Activated CD8-positive, alpha-beta memory T cell treated with anti-CD3 and anti-CD28 coated beads, Interleukin-2, amount 10 ng/mL, durations not matched to agents 7 days and 5 days (primary cell): ENCODE data around the gene GPC3. TPM values are rescaled to one million over a fixed set of nuclear protein-coding genes. Genes with fewer than 3 reads are reported as not detected.

ENCODE experiments used
- ATAC-seq: fragments of 150-1000 bp; cut with Tn5 transposase; one replicate; pipeline ENCODE4 v1.10.0; 2021; ENCODE audit warnings: moderate library complexity
- CTCF ChIA-PET: fragments of 350-600 bp; sonication (Branson Sonifier 250); formaldehyde crosslinking; loops from one replicate; lab custom pipeline; 2021; ENCODE audit warnings: antibody characterized with exemption; lab: Charles Lee
- DNase-seq: peaks from one replicate; pipeline ENCODE4 v3.0.0-alpha.2; 2020
- H3K27ac Mint-ChIP-seq: one replicate; pipeline ENCODE4 v1.8.0; 2021; ENCODE audit warnings: mild to moderate bottlenecking, mixed read lengths
- H3K27me3 Mint-ChIP-seq: one replicate; pipeline ENCODE4 v1.8.0; 2021; ENCODE audit warnings: mixed read lengths
- H3K36me3 Mint-ChIP-seq: one replicate; pipeline ENCODE4 v1.8.0; 2021; ENCODE audit warnings: mild to moderate bottlenecking, mixed read lengths
- H3K4me1 Mint-ChIP-seq: one replicate; pipeline ENCODE4 v1.8.0; 2021; ENCODE audit warnings: mixed read lengths
- H3K4me3 Mint-ChIP-seq: one replicate; pipeline ENCODE4 v1.8.0; 2021; ENCODE audit warnings: mild to moderate bottlenecking, moderate library complexity, mixed read lengths
- H3K9me3 Mint-ChIP-seq: one replicate; pipeline ENCODE4 v1.8.0; 2022; ENCODE audit warnings: low read depth, mixed read lengths
- total RNA-seq, 2 experiments: library from RNA; stranded (reverse); gene quantifications; one replicate each; pipeline ENCODE4 v1.2.3, GENCODE V29; 2021

The GPC3 gene
- total RNA-seq, 2 experiments from 2014 or later: not detected

GRCh38 chrX:133989490-133989889 lies 4.1 kb upstream of the GPC3 start:
- no peak for DNase-seq
- peaks cover 22% of the 10 kb centered on the region for H3K27me3 Mint-ChIP-seq
- H3K4me3 Mint-ChIP-seq: no peak overlapping the region
- no peak for ATAC-seq
- CTCF ChIA-PET: no interaction called here
- peaks cover 2% of the 10 kb centered on the region for H3K4me1 Mint-ChIP-seq
- H3K36me3 Mint-ChIP-seq: no peaks in the 10 kb centered on the region
- H3K27ac Mint-ChIP-seq: no peak overlapping the region
- no peaks in the 10 kb centered on the region for H3K9me3 Mint-ChIP-seq

GRCh38 chrX:133988010-133988409 lies 2.6 kb upstream of the GPC3 start:
- peaks cover 2% of the 10 kb centered on the region for H3K4me1 Mint-ChIP-seq
- CTCF ChIA-PET: no interaction called here
- H3K9me3 Mint-ChIP-seq: no peaks in the 10 kb centered on the region
- H3K27me3 Mint-ChIP-seq: peaks cover 32% of the 10 kb centered on the region
- no peak overlapping the region for H3K27ac Mint-ChIP-seq
- DNase-seq (no peak), ATAC-seq (no peak)
- H3K4me3 Mint-ChIP-seq: no peak overlapping the region
- no peaks in the 10 kb centered on the region for H3K36me3 Mint-ChIP-seq

DNA sequence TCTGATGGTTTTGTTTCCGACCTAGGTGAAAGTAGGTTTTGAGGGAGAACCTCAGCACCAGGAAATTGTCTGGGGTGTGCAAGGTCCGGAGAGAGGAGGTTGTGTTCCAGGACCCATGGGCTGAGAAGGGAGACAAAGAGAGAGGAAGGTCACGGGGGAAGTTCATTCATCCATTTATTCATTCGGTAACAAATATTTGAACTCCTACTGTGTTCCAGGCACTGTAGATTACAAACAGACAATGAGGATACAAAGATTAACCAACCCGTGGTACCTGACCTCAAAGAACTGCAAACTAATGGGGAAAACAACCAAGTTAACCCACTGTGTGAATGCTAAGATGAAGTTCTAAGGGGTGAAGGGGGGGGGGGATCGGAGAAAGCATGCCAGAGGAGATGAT lies 1.8 kb upstream of the GPC3 start:
- CTCF ChIA-PET: no interaction called here
- Mint-ChIP-seq H3K27ac (no peak overlapping the region), H3K27me3 (peaks cover 40% of the 10 kb centered on the region), H3K4me1 (peaks cover 2% of the 10 kb centered on the region), H3K4me3 (no peak overlapping the region), H3K36me3 (no peaks in the 10 kb centered on the region), H3K9me3 (no peaks in the 10 kb centered on the region)
- DNase-seq: no peak
- no peak for ATAC-seq

GRCh38 chrX:133985967-133986683 lies 731 bp upstream of the GPC3 start:
- Mint-ChIP-seq H3K4me3 (peak overlapping the region; percentile 40), H3K27me3 (peaks cover 48% of the 10 kb centered on the region)
- ATAC-seq: no peak

GRCh38 chrX:133984857-133985163 lies 584 bp downstream of the GPC3 start:
- Mint-ChIP-seq H3K4me1 (peaks cover 2% of the 10 kb centered on the region), H3K4me3 (no peak overlapping the region), H3K27ac (no peak overlapping the region), H3K27me3 (peaks cover 45% of the 10 kb centered on the region), H3K36me3 (no peaks in the 10 kb centered on the region), H3K9me3 (no peaks in the 10 kb centered on the region)
- no peak for ATAC-seq
- DNase-seq: no peak
- CTCF ChIA-PET: no interaction called here

More at GRCh38 chrX:133985967-133986683, 731 bp upstream of the GPC3 start:
- Mint-ChIP-seq H3K4me1 (peaks cover 2% of the 10 kb centered on the region), H3K9me3 (no peaks in the 10 kb centered on the region), H3K36me3 (no peaks in the 10 kb centered on the region), H3K27ac (no peak overlapping the region)
- DNase-seq: no peak
- CTCF ChIA-PET: interaction anchor here (1.0 kb wide), 1 partner anchor 159 kb away, joined by 3 read pairs; no protein-coding TSS in a partner anchor

GRCh38 chrX:133983974-133984845 lies 1.2 kb downstream of the GPC3 start:
- Mint-ChIP-seq H3K4me1 (peaks cover 2% of the 10 kb centered on the region), H3K4me3 (no peak overlapping the region), H3K9me3 (no peaks in the 10 kb centered on the region), H3K36me3 (no peaks in the 10 kb centered on the region), H3K27me3 (peaks cover 45% of the 10 kb centered on the region), H3K27ac (no peak overlapping the region)
- ATAC-seq (no peak), DNase-seq (no peak)
- CTCF ChIA-PET: no interaction called here

DNA sequence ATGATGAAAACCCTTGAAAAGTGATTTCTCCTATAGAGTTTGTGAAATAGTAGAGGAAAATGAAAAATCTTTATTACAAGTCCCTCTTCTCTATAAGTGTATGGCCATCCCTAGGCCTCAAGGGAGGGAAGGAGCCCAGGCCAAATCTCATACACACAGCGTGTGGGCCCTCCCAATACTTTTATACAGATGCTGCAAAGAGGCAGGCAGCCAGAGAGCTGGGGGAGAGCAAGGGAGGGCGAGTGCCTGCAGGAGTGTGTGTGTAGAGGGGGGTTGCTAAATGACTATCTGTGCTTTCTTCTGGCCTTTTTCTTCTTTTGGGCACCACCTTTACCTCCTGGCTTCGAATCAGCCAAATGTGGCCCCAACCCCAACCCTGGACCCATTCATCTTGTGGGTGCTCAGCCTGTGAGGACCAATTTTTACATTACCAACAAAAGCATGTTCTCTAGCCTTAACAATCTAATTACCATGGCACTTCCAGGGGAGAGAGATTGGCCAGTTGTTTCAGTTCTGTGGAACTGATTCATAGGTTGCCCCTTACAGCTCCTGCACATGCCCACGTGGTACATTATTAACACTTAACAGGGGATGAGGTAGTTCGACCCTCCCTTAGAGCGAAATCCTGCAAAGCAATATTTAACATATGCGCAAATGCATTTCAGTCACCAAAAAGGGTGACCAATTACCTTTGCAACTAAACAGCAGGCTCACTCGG lies 2.0 kb downstream of the GPC3 start:
- H3K4me1 Mint-ChIP-seq: peaks cover 2% of the 10 kb centered on the region
- ATAC-seq (no peak), DNase-seq (no peak)
- H3K36me3 Mint-ChIP-seq: no peaks in the 10 kb centered on the region
- no peak overlapping the region for H3K27ac Mint-ChIP-seq
- H3K27me3 Mint-ChIP-seq: peaks cover 45% of the 10 kb centered on the region
- H3K4me3 Mint-ChIP-seq: no peak overlapping the region
- CTCF ChIA-PET: no interaction called here
- no peaks in the 10 kb centered on the region for H3K9me3 Mint-ChIP-seq

GRCh38 chrX:133981924-133982323 lies 3.5 kb downstream of the GPC3 start:
- CTCF ChIA-PET: no interaction called here
- peaks cover 37% of the 10 kb centered on the region for H3K27me3 Mint-ChIP-seq
- no peaks in the 10 kb centered on the region for H3K9me3 Mint-ChIP-seq

GRCh38 chrX:133980832-133981588 lies 4.4 kb downstream of the GPC3 start:
- H3K36me3 Mint-ChIP-seq: no peaks in the 10 kb centered on the region
- no peak for ATAC-seq
- CTCF ChIA-PET: no interaction called here
- H3K27me3 Mint-ChIP-seq: peaks cover 32% of the 10 kb centered on the region
- peaks cover 2% of the 10 kb centered on the region for H3K4me1 Mint-ChIP-seq
- H3K27ac Mint-ChIP-seq: no peak overlapping the region
- no peak overlapping the region for H3K4me3 Mint-ChIP-seq
- DNase-seq: no peak
- no peaks in the 10 kb centered on the region for H3K9me3 Mint-ChIP-seq

More at GRCh38 chrX:133981924-133982323, 3.5 kb downstream of the GPC3 start:
- no peak overlapping the region for H3K4me3 Mint-ChIP-seq
- H3K27ac Mint-ChIP-seq: no peak overlapping the region
- H3K36me3 Mint-ChIP-seq: no peaks in the 10 kb centered on the region
- peaks cover 2% of the 10 kb centered on the region for H3K4me1 Mint-ChIP-seq
- no peak for ATAC-seq
- no peak for DNase-seq

GRCh38 chrX:133980406-133980805 lies 5.0 kb downstream of the GPC3 start:
- H3K4me3 Mint-ChIP-seq: no peak overlapping the region
- H3K27me3 Mint-ChIP-seq: peaks cover 29% of the 10 kb centered on the region
- no peak for ATAC-seq
- no peak overlapping the region for H3K27ac Mint-ChIP-seq
- H3K4me1 Mint-ChIP-seq: no peaks in the 10 kb centered on the region
- CTCF ChIA-PET: no interaction called here
- DNase-seq: no peak
- H3K36me3 Mint-ChIP-seq: no peaks in the 10 kb centered on the region
- H3K9me3 Mint-ChIP-seq: no peaks in the 10 kb centered on the region

DNA sequence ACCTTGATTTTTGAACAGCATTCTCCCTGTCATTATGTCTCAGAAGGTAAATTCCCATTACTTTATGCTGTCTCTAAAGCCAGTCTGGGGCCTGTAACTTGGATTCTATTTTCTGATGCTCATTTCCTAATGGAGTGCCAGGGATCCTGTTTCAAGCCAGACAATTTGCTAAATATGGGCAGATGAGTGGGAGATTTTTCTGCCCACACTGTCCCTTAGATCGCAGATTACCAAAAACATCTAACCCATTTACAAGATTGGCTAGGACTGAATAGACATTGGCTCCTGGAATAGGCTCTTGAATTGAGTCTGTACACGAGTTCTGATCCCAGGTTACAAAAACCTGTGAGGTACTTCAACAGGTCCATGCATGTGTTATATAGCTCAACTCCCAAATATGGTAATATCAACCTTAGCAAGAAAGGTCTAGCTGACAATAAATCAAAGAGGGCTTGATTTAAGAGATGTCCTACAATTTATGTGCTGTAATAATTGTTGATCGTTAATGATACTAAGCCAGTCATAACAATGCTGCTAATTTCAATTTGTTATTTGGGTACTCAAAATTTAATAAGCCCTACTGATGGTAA lies 5.7 kb downstream of the GPC3 start:
- Mint-ChIP-seq H3K27me3 (peaks cover 28% of the 10 kb centered on the region), H3K4me3 (no peak overlapping the region), H3K9me3 (no peaks in the 10 kb centered on the region), H3K36me3 (no peaks in the 10 kb centered on the region), H3K4me1 (no peaks in the 10 kb centered on the region), H3K27ac (no peak overlapping the region)
- ATAC-seq: no peak
- CTCF ChIA-PET: no interaction called here
- DNase-seq: no peak

GRCh38 chrX:133973704-133974103 lies 11.7 kb downstream of the GPC3 start:
- Mint-ChIP-seq H3K27ac (no peak overlapping the region), H3K27me3 (peaks cover 4% of the 10 kb centered on the region), H3K36me3 (no peaks in the 10 kb centered on the region), H3K4me1 (no peaks in the 10 kb centered on the region), H3K9me3 (no peaks in the 10 kb centered on the region), H3K4me3 (no peak overlapping the region)
- ATAC-seq (no peak), DNase-seq (no peak)
- CTCF ChIA-PET: no interaction called here

GRCh38 chrX:133972916-133973315 lies 12.5 kb downstream of the GPC3 start:
- Mint-ChIP-seq H3K27ac (no peak overlapping the region), H3K36me3 (no peaks in the 10 kb centered on the region), H3K4me1 (no peaks in the 10 kb centered on the region), H3K4me3 (no peak overlapping the region), H3K27me3 (peaks cover 4% of the 10 kb centered on the region), H3K9me3 (no peaks in the 10 kb centered on the region)
- DNase-seq (no peak), ATAC-seq (no peak)
- CTCF ChIA-PET: no interaction called here
